Astrocyte (in vitro differentiated cells and primary cell): ENCODE results near the gene ARFGEF2. TPM values are rescaled to one million over a fixed set of nuclear protein-coding genes. Genes with fewer than 3 reads are reported as not detected.

Experiments
- DNase-seq: peaks from one replicate; pipeline ENCODE4 v3.0.0-alpha.2; 2010; ENCODE audit warnings: low read depth
- FAIRE-seq: peaks from 2 replicates; lab custom pipeline; 2011; peaks lifted over from hg19 to GRCh38; lab: Jason Lieb, UNC
- H2AFZ ChIP-seq: 2 replicates; pipeline ENCODE4 v1.6.0; 2012; ENCODE audit warnings: low read depth, low read length, inconsistent platforms
- H3K27ac ChIP-seq: 2 replicates; pipeline ENCODE4 v1.5.1; 2011; ENCODE audit warnings: low read depth, low read length, inconsistent platforms
- H3K27me3 ChIP-seq: 2 replicates; pipeline ENCODE4 v1.6.0; 2011; ENCODE audit warnings: low read length, inconsistent platforms; ENCODE audit not compliant: insufficient read depth
- H3K36me3 ChIP-seq: 2 replicates; pipeline ENCODE4 v1.5.1; 2011; ENCODE audit warnings: low read length, inconsistent platforms; ENCODE audit not compliant: insufficient read depth
- H3K4me1 ChIP-seq: 2 replicates; pipeline ENCODE4 v1.5.1; 2011; ENCODE audit warnings: low read length, inconsistent platforms; ENCODE audit not compliant: insufficient read depth
- H3K4me2 ChIP-seq: 2 replicates; pipeline ENCODE4 v1.6.0; 2012; ENCODE audit warnings: low read length, inconsistent platforms
- H3K4me3 ChIP-seq: 2 replicates; pipeline ENCODE4 v1.5.1; 2011; ENCODE audit warnings: low read depth, mild to moderate bottlenecking, low read length, inconsistent platforms; ENCODE audit not compliant: insufficient read depth
- H3K79me2 ChIP-seq: 2 replicates; pipeline ENCODE4 v1.6.0; 2012; ENCODE audit warnings: mild to moderate bottlenecking, low read length, inconsistent platforms; ENCODE audit not compliant: insufficient read depth
- H3K9ac ChIP-seq: 2 replicates; pipeline ENCODE4 v1.6.0; 2012; ENCODE audit warnings: mild to moderate bottlenecking, low read length, inconsistent platforms
- H3K9me3 ChIP-seq: 2 replicates; pipeline ENCODE4 v1.5.1; 2012; ENCODE audit warnings: low read depth, mild to moderate bottlenecking, low read length, inconsistent platforms; ENCODE audit not compliant: insufficient read depth
- H4K20me1 ChIP-seq: 2 replicates; pipeline ENCODE4 v1.6.0; 2012; ENCODE audit warnings: low read length, inconsistent platforms; ENCODE audit not compliant: insufficient read depth
- H3K27ac Mint-ChIP-seq: one replicate; pipeline ENCODE4 v1.8.0; 2021; ENCODE audit warnings: mild to moderate bottlenecking, mixed read lengths; ENCODE audit not compliant: unreplicated experiment
- H3K27me3 Mint-ChIP-seq: one replicate; pipeline ENCODE4 v1.8.0; 2021; ENCODE audit warnings: low read depth, mixed read lengths; ENCODE audit not compliant: unreplicated experiment
- H3K36me3 Mint-ChIP-seq: one replicate; pipeline ENCODE4 v1.8.0; 2021; ENCODE audit warnings: low read depth, mixed read lengths; ENCODE audit not compliant: unreplicated experiment
- H3K4me1 Mint-ChIP-seq: one replicate; pipeline ENCODE4 v1.8.0; 2021; ENCODE audit warnings: low read depth, mixed read lengths; ENCODE audit not compliant: unreplicated experiment
- H3K4me3 Mint-ChIP-seq: one replicate; pipeline ENCODE4 v1.8.0; 2021; ENCODE audit warnings: mild to moderate bottlenecking, moderate library complexity, mixed read lengths; ENCODE audit not compliant: unreplicated experiment
- H3K9me3 Mint-ChIP-seq: one replicate; pipeline ENCODE4 v1.8.0; 2021; ENCODE audit warnings: mild to moderate bottlenecking, mixed read lengths; ENCODE audit not compliant: unreplicated experiment
- CTCF ChIP-seq: IDR thresholded peaks from 2 replicates; pipeline ENCODE4 v1.5.1; 2011; ENCODE audit warnings: low read depth, mild to moderate bottlenecking, inconsistent platforms, low read length, moderate library complexity; ENCODE audit not compliant: insufficient read depth
- EZH2 ChIP-seq: IDR thresholded peaks from 2 replicates; pipeline ENCODE4 v1.6.1; 2012; ENCODE audit warnings: mild to moderate bottlenecking, low read length, inconsistent platforms; ENCODE audit not compliant: insufficient read depth
- total RNA-seq: library from RNA; stranded (reverse); gene quantifications from 2 replicates; pipeline ENCODE4 v1.2.1, GENCODE V29; 2021

Gene ARFGEF2
- total RNA-seq, 1 donor from 2014 or later: 28.2 TPM

GRCh38 chr20:48912065-48912464 is 9.4 kb upstream of the ARFGEF2 start:
- Histone ChIP-seq H3K27ac (no peak overlapping the region), H3K36me3 (no peaks in the 10 kb centered on the region), H3K4me2 (no peak overlapping the region), H3K4me3 (no peak overlapping the region), H2AFZ (no peak overlapping the region), H3K4me1 (no peaks in the 10 kb centered on the region), H3K9me3 (peaks cover 6% of the 10 kb centered on the region), H3K79me2 (no peaks in the 10 kb centered on the region), H3K9ac (no peak overlapping the region), H3K27me3 (peaks cover 2% of the 10 kb centered on the region), H4K20me1 (no peaks in the 10 kb centered on the region)
- TF ChIP-seq EZH2 (no peak), CTCF (no peak)
- H3K4me3 Mint-ChIP-seq: no peak overlapping the region
- peaks cover 27% of the 10 kb centered on the region for H3K27me3 Mint-ChIP-seq
- DNase-seq (no peak), FAIRE-seq (no peak)
- peaks cover 10% of the 10 kb centered on the region for H3K9me3 Mint-ChIP-seq
- H3K36me3 Mint-ChIP-seq: peaks cover 3% of the 10 kb centered on the region
- H3K27ac Mint-ChIP-seq: no peak overlapping the region
- no peaks in the 10 kb centered on the region for H3K4me1 Mint-ChIP-seq

- peaks cover 13% of the 10 kb centered on the region for H3K27me3 Mint-ChIP-seq
- TF ChIP-seq EZH2 (no peak), CTCF (no peak)
- H3K4me3 Mint-ChIP-seq: no peak overlapping the region
- no peaks in the 10 kb centered on the region for H3K36me3 ChIP-seq
- no peaks in the 10 kb centered on the region for H3K4me1 Mint-ChIP-seq
- peaks cover 2% of the 10 kb centered on the region for H3K9me3 Mint-ChIP-seq
- no peak overlapping the region for H3K27ac ChIP-seq
- H3K4me2 ChIP-seq: no peak overlapping the region
- FAIRE-seq (no peak), DNase-seq (no peak)
- no peak overlapping the region for H2AFZ ChIP-seq
- no peaks in the 10 kb centered on the region for H4K20me1 ChIP-seq
- no peaks in the 10 kb centered on the region for H3K36me3 Mint-ChIP-seq
- H3K27ac Mint-ChIP-seq: no peak overlapping the region
- H3K4me1 ChIP-seq: no peaks in the 10 kb centered on the region
- H3K27me3 ChIP-seq: no peaks in the 10 kb centered on the region
- H3K4me3 ChIP-seq: no peak overlapping the region
- H3K79me2 ChIP-seq: peaks cover 8% of the 10 kb centered on the region
- no peak overlapping the region for H3K9ac ChIP-seq
- no peaks in the 10 kb centered on the region for H3K9me3 ChIP-seq
Observed at GRCh38 chr20:48916699-48917098, 4.8 kb upstream of the ARFGEF2 start.

- Mint-ChIP-seq H3K4me3 (no peak overlapping the region), H3K27me3 (peaks cover 2% of the 10 kb centered on the region), H3K36me3 (no peaks in the 10 kb centered on the region), H3K27ac (no peak overlapping the region), H3K4me1 (peaks cover 10% of the 10 kb centered on the region), H3K9me3 (peaks cover 2% of the 10 kb centered on the region)
- Histone ChIP-seq H3K79me2 (peaks cover 34% of the 10 kb centered on the region), H3K4me3 (no peak overlapping the region), H3K36me3 (no peaks in the 10 kb centered on the region), H3K27me3 (no peaks in the 10 kb centered on the region), H3K4me2 (no peak overlapping the region), H4K20me1 (peaks cover 15% of the 10 kb centered on the region), H3K9ac (no peak overlapping the region), H3K9me3 (no peaks in the 10 kb centered on the region), H3K27ac (no peak overlapping the region), H2AFZ (no peak overlapping the region), H3K4me1 (peaks cover 16% of the 10 kb centered on the region)
- DNase-seq (no peak), FAIRE-seq (no peak)
- no peak for TF ChIP-seq CTCF
- TF ChIP-seq EZH2: no peak
Observed at GRCh38 chr20:48919336-48919881, 2.1 kb upstream of the ARFGEF2 start.
